ENCODE measurements around the gene LMF1. TPM values are rescaled to one million over a fixed set of nuclear protein-coding genes. Genes with fewer than 3 reads are reported as not detected.

The LMF1 gene
- total and polyA plus RNA-seq, 2 of the 8 experiments (the other 6 are each of a cell fraction or from before 2014, with no cell fraction given), result 3.5 to 9.1 TPM

- Histone ChIP-seq H3K18ac (ENCODE audit: extremely low read depth, low read length) (no peak overlapping the region; the same call in 1 of the 2 replicates), H2BK20ac (ENCODE audit: low read length) (no peak overlapping the region), H3K23me2 (ENCODE audit: low read depth, low read length) (no peaks in the 10 kb centered on the region; the same call in 1 of the 2 replicates), H3K79me2 (ENCODE audit: control insufficient read depth in 1 of 2, insufficient read depth in 2 of 2, low read length in 2 of 2) (no peaks in the 10 kb centered on the region), H3K27me3 (replicated peaks in 1 of 4; ENCODE audit: control insufficient read depth in 3 of 4, extremely low read depth in 1 of 4, insufficient read depth in 3 of 4, low read length in 3 of 4) (no peaks in the 10 kb centered on the region), H3K14ac (ENCODE audit: insufficient read length) (no peak overlapping the region), H2AFZ (ENCODE audit: low read length) (no peak overlapping the region), H3K4me1 (replicated peaks in 1 of 4; ENCODE audit: control insufficient read depth in 3 of 4, insufficient read depth in 4 of 4, low read length in 3 of 4) (peaks cover 0 to 22% (median 9%) of the 10 kb centered on the region in 4 experiments; a peak in 5 of 7 replicates), H3K23ac (ENCODE audit: insufficient read length) (no peak overlapping the region), H2BK120ac (replicated peaks; ENCODE audit: low read depth, low read length) (no peak overlapping the region), H3K36me3 (ENCODE audit: control insufficient read depth in 2 of 4, insufficient read depth in 4 of 4, low read length in 3 of 4) (no peaks in the 10 kb centered on the region), H2BK15ac (ENCODE audit: low read length) (no peak overlapping the region), H4K20me1 (replicated peaks in 1 of 2; ENCODE audit: control insufficient read depth in 1 of 2, insufficient read depth in 2 of 2, low read length in 2 of 2) (peaks cover 0 to 3% of the 10 kb centered on the region in 2 experiments), H3K4me2 (ENCODE audit: insufficient read depth in 1 of 2, low read depth in 2 of 2, low read length in 2 of 2) (no peak overlapping the region), H2BK5ac (ENCODE audit: low read depth, low read length) (no peak overlapping the region), H4K8ac (ENCODE audit: extremely low read depth, insufficient read depth, low read length) (no peak overlapping the region), H3K9ac (replicated peaks in 1 of 4; ENCODE audit: extremely low read depth in 1 of 4, low read depth in 3 of 4, low read length in 3 of 4) (no peak overlapping the region), H4K5ac (ENCODE audit: insufficient read length, low read depth, low read length) (no peak overlapping the region), H3K27ac (ENCODE audit: low read depth, low read length) (no peak overlapping the region), H3K4me3 (ENCODE audit: extremely low read depth in 1 of 4, insufficient read depth in 2 of 4, low read depth in 3 of 4, low read length in 4 of 4) (no peak overlapping the region), H3K9me3 (ENCODE audit: insufficient read depth in 2 of 2, low read depth in 1 of 2, low read length in 1 of 2) (no peaks in the 10 kb centered on the region; a peak in 1 of 4 replicates), H3K56ac (replicated peaks; ENCODE audit: insufficient read length, low read depth, low read length) (no peak overlapping the region), H4K91ac (replicated peaks; ENCODE audit: insufficient read length, low read length) (no peak overlapping the region), H3K4ac (replicated peaks; ENCODE audit: insufficient read length, low read depth, low read length) (no peak overlapping the region), H3K79me1 (ENCODE audit: low read depth, low read length) (no peaks in the 10 kb centered on the region), H2BK12ac (ENCODE audit: low read depth, low read length) (no peak overlapping the region), H2AK5ac (ENCODE audit: low read depth, low read length) (no peak overlapping the region)
- DNase-seq (ENCODE audit: low read depth in 1 of 2, low spot score in 2 of 2), result no peak
- POLR2A ChIA-PET (ENCODE audit: partially characterized antibody), result no interaction called here
- 80% methylated on average over 19 of the region's 20 CpGs; no CpG with 5 or more reads in 1 of the 2 experiments for WGBS, 2 experiments (ENCODE audit: extremely low coverage in 1 of 2, insufficient coverage in 1 of 2, insufficient read length in 1 of 2, insufficient replicate concordance in 2 of 2, low coverage in 1 of 2, low lambda C conversion rate in 2 of 2, missing lambda C conversion rate in 1 of 2)
- no peak for TF ChIP-seq SAP30 (IDR thresholded peaks at IDR 0.05; ENCODE audit: insufficient read depth, insufficient replicate concordance, low read length)
- TF ChIP-seq RBBP5 (IDR thresholded peaks at IDR 0.05; ENCODE audit: borderline replicate concordance, low read depth, low read length), result no peak
- no peak for TF ChIP-seq BCL11A (IDR thresholded peaks at IDR 0.05; ENCODE audit: low read depth in 2 of 2, low read length in 2 of 2)
- CTCF ChIA-PET (ENCODE audit: partially characterized antibody), result no interaction called here
- no peak for FAIRE-seq
Observed at GRCh38 chr16:890716-891352, 80.0 kb downstream of the LMF1 start.

All from H1 (cell line).